ENCODE data around the gene KDM6A. TPM values are rescaled to one million over a fixed set of nuclear protein-coding genes. Genes with fewer than 3 reads are reported as not detected.
"Not testable (repeated sequence)": the region's sequence is repeated elsewhere in the genome, so short reads cannot be mapped to it uniquely, and the experiment has no call there.

The KDM6A gene
- total RNA-seq, result 57.0 and 57.3 TPM in 2 replicates
- 28.3 TPM for total RNA-seq (2013)
- polyA plus RNA-seq, result 33.3 and 50.9 TPM in 2 replicates
- polyA minus RNA-seq, result 50.9 and 79.2 TPM in 2 replicates

DNA sequence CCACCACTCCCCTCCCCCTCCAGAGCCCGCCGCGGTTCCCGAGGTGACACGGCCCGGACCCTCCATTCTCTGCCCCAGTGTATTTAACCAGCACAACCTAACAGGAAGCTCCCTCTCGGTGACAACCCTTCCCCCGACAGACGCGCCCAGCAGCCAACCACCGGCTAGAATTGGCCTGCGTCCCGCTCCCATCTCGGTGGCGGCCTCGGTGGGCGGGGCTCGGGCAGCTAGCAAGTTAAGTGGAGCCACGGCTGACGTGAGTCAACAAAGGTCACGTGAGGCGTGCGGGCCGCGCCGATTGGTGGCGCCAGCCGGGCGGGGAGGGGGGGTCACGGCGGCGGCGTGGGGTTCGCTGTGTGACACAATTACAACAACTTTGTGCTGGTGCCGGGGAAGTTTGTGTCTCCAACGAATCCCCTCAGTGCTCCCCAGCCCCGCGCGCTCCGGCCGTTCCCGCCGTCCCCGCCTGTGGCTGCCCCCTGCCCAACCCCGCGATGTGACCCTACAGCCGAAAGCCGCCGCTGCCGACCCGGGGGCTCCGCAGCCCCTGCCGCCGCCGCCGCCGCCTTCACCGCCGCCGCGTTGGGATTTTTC is at the start of gene KDM6A:
TSS of gene KDM6A (plus strand) at position 368 of the 594 bp plus-strand sequence. CDS start 364 bp downstream, outside the sequence.
- Mint-ChIP-seq H3K27ac (peak within 1 kb of the TSS; percentile 96), H3K9me3 (ENCODE audit: insufficient read depth) (no peaks in the 10 kb centered on the region), H3K27me3 (no peaks in the 10 kb centered on the region), H3K4me3 (peak within 1 kb of the TSS; percentile 95), H3K4me1 (peaks cover 18% of the 10 kb centered on the region)
- Histone ChIP-seq H4K20me1 (ENCODE audit: control insufficient read depth, insufficient read depth, low read length, poor library complexity, severe bottlenecking) (peaks cover 17% of the 10 kb centered on the region), H2AFZ (ENCODE audit: insufficient read depth, low read depth, low read length, poor library complexity, severe bottlenecking) (peak within 1 kb of the TSS; percentile 97), H3K27ac (ENCODE audit: low read length in 2 of 2) (peak within 1 kb of the TSS; percentile 90 to 100), H3K9ac (ENCODE audit: low read length) (peak within 1 kb of the TSS; percentile 99), H3K9me3 (ENCODE audit: control extremely low read depth in 1 of 3, control insufficient read depth in 2 of 3, insufficient read depth in 1 of 3, low read length in 2 of 3) (no peaks in the 10 kb centered on the region), H3K36me3 (replicated peaks in 1 of 2; ENCODE audit: control extremely low read depth in 1 of 2, control insufficient read depth in 1 of 2, extremely low read depth in 1 of 2, insufficient read depth in 2 of 2, low read length in 1 of 2) (no peaks in the 10 kb centered on the region), H3K79me2 (ENCODE audit: control insufficient read depth, insufficient read depth, low read length) (peaks cover 71% of the 10 kb centered on the region), H3K27me3 (replicated peaks in 1 of 4; ENCODE audit: control extremely low read depth in 1 of 4, control insufficient read depth in 3 of 4, insufficient read depth in 4 of 4, low read length in 3 of 4) (no peaks in the 10 kb centered on the region), H3K4me1 (ENCODE audit: control insufficient read depth in 2 of 2, insufficient read depth in 2 of 2, low read length in 2 of 2) (peaks cover 9 to 27% of the 10 kb centered on the region in 2 donors), H3K4me3 (ENCODE audit: control extremely low read depth in 1 of 5, extremely low read depth in 1 of 5, insufficient read depth in 1 of 5, low read depth in 2 of 5, low read length in 4 of 5) (peak within 1 kb of the TSS; percentile 74 to 90 (median 86)), H3K4me2 (replicated peaks; ENCODE audit: low read depth, low read length, poor library complexity, severe bottlenecking) (peak within 1 kb of the TSS; percentile 77)
- DNase-seq (peak; percentile 96), ATAC-seq (ENCODE audit: low read depth) (peak; percentile 88)
- ChIA-PET POLR2A (interaction anchor here (0.6 to 0.9 kb wide), 8 partner anchors 12 to 309 kb away, joined by 3 to 9 read pairs (median 5); no protein-coding TSS in a partner anchor), CTCF (no interaction called here)
- intact Hi-C loops (cut with micrococcal nuclease), result loop anchor here (5.0 kb wide), 4 partner anchors 34 to 889 kb away; partner anchors contain the start of gene FUNDC1
- WGBS (ENCODE audit: insufficient coverage), result 1% methylated on average over 18 of the region's 61 CpGs
- no peak for TF ChIP-seq EZH2 (IDR thresholded peaks at IDR 0.05; ENCODE audit: borderline replicate concordance, insufficient read depth, low read depth, low read length, poor library complexity, severe bottlenecking)
- TF ChIP-seq CTCF (IDR thresholded peaks at IDR 0.05), result no peak

DNA sequence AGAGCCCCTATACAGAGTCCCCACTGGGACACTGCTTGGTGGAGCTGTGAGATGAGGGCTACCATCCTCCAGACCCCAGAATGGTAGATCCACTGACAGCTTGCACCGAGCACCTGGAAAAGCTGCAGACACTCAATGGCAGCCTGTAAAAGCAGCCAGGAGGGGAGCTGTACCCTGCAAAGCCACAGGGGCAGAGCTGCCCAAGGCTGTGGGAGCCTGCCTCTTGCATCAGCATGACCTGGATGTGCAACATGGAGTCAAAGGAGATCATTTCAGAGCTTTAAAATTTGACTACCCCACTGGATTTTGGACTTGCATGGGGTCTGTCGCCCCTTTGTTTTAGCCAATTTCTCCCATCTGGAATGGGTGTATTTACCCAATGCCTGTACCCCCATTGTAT is 49.8 kb upstream of the KDM6A start:
- H3K27me3 Mint-ChIP-seq; H3K27ac Mint-ChIP-seq; H3K4me1 ChIP-seq (ENCODE audit: control insufficient read depth in 2 of 2, insufficient read depth in 2 of 2, low read length in 2 of 2); H2AFZ ChIP-seq (ENCODE audit: insufficient read depth, low read depth, low read length, poor library complexity, severe bottlenecking); H3K4me3 Mint-ChIP-seq; H3K4me3 ChIP-seq (ENCODE audit: control extremely low read depth in 1 of 5, extremely low read depth in 1 of 5, insufficient read depth in 1 of 5, low read depth in 2 of 5, low read length in 4 of 5); POLR2A ChIA-PET; H3K27ac ChIP-seq (ENCODE audit: low read length in 2 of 2); H3K27me3 ChIP-seq (replicated peaks in 1 of 4; ENCODE audit: control extremely low read depth in 1 of 4, control insufficient read depth in 3 of 4, insufficient read depth in 4 of 4, low read length in 3 of 4); CTCF ChIA-PET; intact Hi-C loops (cut with micrococcal nuclease); H3K9ac ChIP-seq (ENCODE audit: low read length); H3K9me3 Mint-ChIP-seq (ENCODE audit: insufficient read depth); H3K79me2 ChIP-seq (ENCODE audit: control insufficient read depth, insufficient read depth, low read length); H4K20me1 ChIP-seq (ENCODE audit: control insufficient read depth, insufficient read depth, low read length, poor library complexity, severe bottlenecking); H3K4me2 ChIP-seq (replicated peaks; ENCODE audit: low read depth, low read length, poor library complexity, severe bottlenecking); H3K36me3 ChIP-seq (replicated peaks in 1 of 2; ENCODE audit: control extremely low read depth in 1 of 2, control insufficient read depth in 1 of 2, extremely low read depth in 1 of 2, insufficient read depth in 2 of 2, low read length in 1 of 2); ATAC-seq (ENCODE audit: low read depth); DNase-seq; H3K9me3 ChIP-seq (ENCODE audit: control extremely low read depth in 1 of 3, control insufficient read depth in 2 of 3, insufficient read depth in 1 of 3, low read length in 2 of 3); H3K4me1 Mint-ChIP-seq: not testable (repeated sequence)
- WGBS (ENCODE audit: insufficient coverage), result 100% methylated on average over 1 of the region's 2 CpGs

All from B cell (primary cell).